HG02610 (cell line): ENCODE measurements around the gene PTPRN.
A peak's percentile ranks its signal among the peaks of the same experiment; 100 is the strongest.
"Not testable (repeated sequence)": the region's sequence is repeated elsewhere in the genome, so short reads cannot be mapped to it uniquely, and the experiment has no call there.

Source experiments
- ATAC-seq: cut with Tn5 transposase; IDR thresholded peaks from one replicate; pipeline ENCODE4 v1.9.1; 2021; ENCODE audit warnings: mild to moderate bottlenecking, moderate library complexity; ENCODE audit not compliant: unreplicated experiment

The PTPRN gene

GRCh38 chr2:219287580-219288265, 21.5 kb downstream of the PTPRN start:
- ATAC-seq, result no peak

- not testable (repeated sequence) for ATAC-seq
Measured at GRCh38 chr2:219287116-219287440, 22.1 kb downstream of the PTPRN start.

- ATAC-seq, result no peak
Measured at GRCh38 chr2:219286436-219287115, 22.6 kb downstream of the PTPRN start.

GRCh38 chr2:219285894-219286425, 23.2 kb downstream of the PTPRN start:
- ATAC-seq, result no peak

- ATAC-seq, result no peak
Measured at GRCh38 chr2:219285373-219285735, 23.8 kb downstream of the PTPRN start.

GRCh38 chr2:219284501-219285372, 24.5 kb downstream of the PTPRN start:
- no peak for ATAC-seq

- ATAC-seq, result no peak
Measured at GRCh38 chr2:219282943-219283581, 26.1 kb downstream of the PTPRN start.

GRCh38 chr2:219282375-219282774, 26.8 kb downstream of the PTPRN start:
- ATAC-seq, result no peak

GRCh38 chr2:219281588-219281987, 27.6 kb downstream of the PTPRN start:
- ATAC-seq, result no peak

- no peak for ATAC-seq
Measured at GRCh38 chr2:219280651-219281050, 28.6 kb downstream of the PTPRN start.

GRCh38 chr2:219279916-219280516, 29.2 kb downstream of the PTPRN start:
- no peak for ATAC-seq

- peak; percentile 85 for ATAC-seq
Measured at GRCh38 chr2:219279151-219279915, 29.9 kb downstream of the PTPRN start, which contains the start of gene DNAJB2. DNAJB2 (plus strand) TSS chr2:219279366; CDS start chr2:219279834, 468 bp downstream.

GRCh38 chr2:219278655-219279150, 30.5 kb downstream of the PTPRN start:
- peak; percentile 3 for ATAC-seq

GRCh38 chr2:219277703-219278654, 31.2 kb downstream of the PTPRN start:
- peak; percentile 18 for ATAC-seq

- no peak for ATAC-seq
Measured at GRCh38 chr2:219274361-219274921, 34.8 kb downstream of the PTPRN start.

- ATAC-seq, result no peak
Measured at GRCh38 chr2:219273937-219274336, 35.3 kb downstream of the PTPRN start.

- ATAC-seq, result no peak
Measured at GRCh38 chr2:219272995-219273394, 36.2 kb downstream of the PTPRN start.

- no peak for ATAC-seq
Measured at GRCh38 chr2:219272356-219272755, 36.8 kb downstream of the PTPRN start.
